ENCODE data around the gene KDM3A. TPM values are rescaled to one million over a fixed set of nuclear protein-coding genes. Genes with fewer than 3 reads are reported as not detected.

Gene KDM3A
- total RNA-seq, 1 donor from 2014 or later, result 63.9 TPM

DNA sequence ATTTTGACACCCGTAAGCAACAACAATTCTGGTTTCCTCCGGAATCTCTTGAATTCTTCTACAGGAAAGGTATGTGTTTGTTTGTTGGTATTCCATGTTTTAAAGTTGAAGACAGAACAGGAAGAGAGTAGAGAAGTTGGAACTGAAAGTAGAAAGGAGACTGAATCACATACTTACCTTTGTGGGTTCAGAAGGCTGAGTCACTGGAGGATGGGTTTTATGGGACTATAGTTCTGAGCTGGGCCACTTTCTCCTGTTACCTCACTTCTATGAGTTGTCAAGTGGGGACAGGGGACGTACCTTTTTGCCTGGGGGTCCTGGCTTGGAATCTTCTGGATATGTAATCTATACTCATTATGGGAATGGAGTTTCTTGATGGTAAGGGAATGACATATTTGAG is 40.9 kb downstream of the KDM3A start:
- Mint-ChIP-seq H3K4me3 (ENCODE audit: unreplicated experiment) (peak overlapping the region; percentile 13), H3K27ac (ENCODE audit: unreplicated experiment) (no peak overlapping the region), H3K9me3 (ENCODE audit: unreplicated experiment) (no peaks in the 10 kb centered on the region), H3K27me3 (ENCODE audit: unreplicated experiment) (no peaks in the 10 kb centered on the region), H3K4me1 (ENCODE audit: unreplicated experiment) (peaks cover 19% of the 10 kb centered on the region), H3K36me3 (ENCODE audit: low read depth, unreplicated experiment) (peaks cover 62% of the 10 kb centered on the region)
- DNase-seq (ENCODE audit: low spot score), result no peak
- TF ChIP-seq, protein P1, sequence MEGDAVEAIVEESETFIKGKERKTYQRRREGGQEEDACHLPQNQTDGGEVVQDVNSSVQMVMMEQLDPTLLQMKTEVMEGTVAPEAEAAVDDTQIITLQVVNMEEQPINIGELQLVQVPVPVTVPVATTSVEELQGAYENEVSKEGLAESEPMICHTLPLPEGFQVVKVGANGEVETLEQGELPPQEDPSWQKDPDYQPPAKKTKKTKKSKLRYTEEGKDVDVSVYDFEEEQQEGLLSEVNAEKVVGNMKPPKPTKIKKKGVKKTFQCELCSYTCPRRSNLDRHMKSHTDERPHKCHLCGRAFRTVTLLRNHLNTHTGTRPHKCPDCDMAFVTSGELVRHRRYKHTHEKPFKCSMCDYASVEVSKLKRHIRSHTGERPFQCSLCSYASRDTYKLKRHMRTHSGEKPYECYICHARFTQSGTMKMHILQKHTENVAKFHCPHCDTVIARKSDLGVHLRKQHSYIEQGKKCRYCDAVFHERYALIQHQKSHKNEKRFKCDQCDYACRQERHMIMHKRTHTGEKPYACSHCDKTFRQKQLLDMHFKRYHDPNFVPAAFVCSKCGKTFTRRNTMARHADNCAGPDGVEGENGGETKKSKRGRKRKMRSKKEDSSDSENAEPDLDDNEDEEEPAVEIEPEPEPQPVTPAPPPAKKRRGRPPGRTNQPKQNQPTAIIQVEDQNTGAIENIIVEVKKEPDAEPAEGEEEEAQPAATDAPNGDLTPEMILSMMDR (IDR thresholded peaks at IDR 0.05; ENCODE audit: unreplicated experiment), result no peak

- H3K27me3 Mint-ChIP-seq (ENCODE audit: unreplicated experiment), result no peaks in the 10 kb centered on the region
- peaks cover 59% of the 10 kb centered on the region for H3K36me3 Mint-ChIP-seq (ENCODE audit: low read depth, unreplicated experiment)
- H3K27ac Mint-ChIP-seq (ENCODE audit: unreplicated experiment), result no peak overlapping the region
- no peaks in the 10 kb centered on the region for H3K9me3 Mint-ChIP-seq (ENCODE audit: unreplicated experiment)
- TF ChIP-seq, protein P1 (IDR thresholded peaks at IDR 0.05; ENCODE audit: unreplicated experiment), result no peak
- DNase-seq (ENCODE audit: low spot score), result no peak
- peaks cover 15% of the 10 kb centered on the region for H3K4me1 Mint-ChIP-seq (ENCODE audit: unreplicated experiment)
- no peak overlapping the region for H3K4me3 Mint-ChIP-seq (ENCODE audit: unreplicated experiment)
These were observed 43.2 kb downstream of the KDM3A start for GRCh38 chr2:86484385-86484784.

GRCh38 chr2:86485103-86485502 is 43.9 kb downstream of the KDM3A start:
- Mint-ChIP-seq H3K27ac (ENCODE audit: unreplicated experiment) (no peak overlapping the region), H3K4me3 (ENCODE audit: unreplicated experiment) (no peak overlapping the region), H3K4me1 (ENCODE audit: unreplicated experiment) (peaks cover 8% of the 10 kb centered on the region), H3K36me3 (ENCODE audit: low read depth, unreplicated experiment) (peaks cover 64% of the 10 kb centered on the region), H3K27me3 (ENCODE audit: unreplicated experiment) (no peaks in the 10 kb centered on the region), H3K9me3 (ENCODE audit: unreplicated experiment) (no peaks in the 10 kb centered on the region)
- DNase-seq (ENCODE audit: low spot score), result no peak
- TF ChIP-seq, protein P1 (IDR thresholded peaks at IDR 0.05; ENCODE audit: unreplicated experiment), result no peak

- no peak for DNase-seq (ENCODE audit: low spot score)
- Mint-ChIP-seq H3K9me3 (ENCODE audit: unreplicated experiment) (no peaks in the 10 kb centered on the region), H3K27me3 (ENCODE audit: unreplicated experiment) (no peaks in the 10 kb centered on the region), H3K4me1 (ENCODE audit: unreplicated experiment) (peaks cover 4% of the 10 kb centered on the region), H3K4me3 (ENCODE audit: unreplicated experiment) (no peak overlapping the region), H3K36me3 (ENCODE audit: low read depth, unreplicated experiment) (peaks cover 61% of the 10 kb centered on the region), H3K27ac (ENCODE audit: unreplicated experiment) (no peak overlapping the region)
- TF ChIP-seq, protein P1 (IDR thresholded peaks at IDR 0.05; ENCODE audit: unreplicated experiment), result no peak
These were observed 44.6 kb downstream of the KDM3A start for GRCh38 chr2:86485802-86486201.

GRCh38 chr2:86487062-86487461 is 45.9 kb downstream of the KDM3A start:
- peaks cover 65% of the 10 kb centered on the region for H3K36me3 Mint-ChIP-seq (ENCODE audit: low read depth, unreplicated experiment)
- H3K27me3 Mint-ChIP-seq (ENCODE audit: unreplicated experiment), result no peaks in the 10 kb centered on the region
- H3K27ac Mint-ChIP-seq (ENCODE audit: unreplicated experiment), result no peak overlapping the region
- no peaks in the 10 kb centered on the region for H3K4me1 Mint-ChIP-seq (ENCODE audit: unreplicated experiment)
- no peaks in the 10 kb centered on the region for H3K9me3 Mint-ChIP-seq (ENCODE audit: unreplicated experiment)
- DNase-seq (ENCODE audit: low spot score), result no peak
- TF ChIP-seq, protein P1 (IDR thresholded peaks at IDR 0.05; ENCODE audit: unreplicated experiment), result no peak
- no peak overlapping the region for H3K4me3 Mint-ChIP-seq (ENCODE audit: unreplicated experiment)
